HG03575 (cell line): ENCODE results near the gene SLC22A23.

Experiments
- ATAC-seq: cut with Tn5 transposase; IDR thresholded peaks from one replicate; pipeline ENCODE4 v1.9.1; 2021; ENCODE audit not compliant: unreplicated experiment, insufficient number of reproducible peaks, low FRiP score; ENCODE audit errors: extremely low read depth

SLC22A23 gene

DNA sequence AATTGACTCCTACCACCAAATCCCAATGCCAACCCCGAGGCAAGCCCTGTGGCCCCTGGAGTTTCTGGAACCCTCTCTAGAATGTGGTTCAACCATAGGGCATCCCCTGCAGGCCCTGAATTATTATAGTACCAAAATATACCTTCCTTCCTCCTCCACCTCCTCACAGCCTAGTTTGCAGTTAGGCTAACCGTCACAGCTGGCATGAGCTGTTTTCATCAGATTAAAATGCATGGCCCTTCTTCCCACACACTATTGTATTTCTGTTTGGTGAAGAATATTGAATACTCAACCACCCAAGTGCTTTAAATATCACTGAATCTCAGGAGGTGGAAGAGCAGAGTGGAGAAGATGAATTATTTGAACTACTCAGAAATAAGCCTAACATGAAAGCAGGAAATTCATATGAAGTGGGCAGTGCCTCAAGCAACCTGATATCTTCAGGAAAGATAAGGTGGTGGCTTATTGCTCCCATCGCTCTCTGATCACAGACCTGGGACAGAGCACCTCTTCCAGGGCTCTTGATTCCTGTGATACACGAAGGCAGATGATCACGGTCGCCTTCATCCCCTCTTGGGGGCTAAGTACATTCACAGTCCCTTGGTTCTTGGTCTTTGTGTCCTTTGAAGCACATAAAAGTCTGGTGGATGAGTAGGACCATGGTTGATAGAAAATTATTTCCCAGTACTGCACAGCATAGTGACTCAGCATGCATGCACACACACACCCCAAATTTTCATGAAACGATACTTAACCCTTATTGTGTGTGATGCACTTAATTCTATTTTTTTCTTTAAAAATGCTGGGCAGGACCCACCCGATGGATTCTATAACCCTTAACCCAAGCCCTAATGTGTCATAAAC, 107.2 kb downstream of the SLC22A23 start:
- ATAC-seq: no peak

GRCh38 chr6:3348821-3349220, 108.0 kb downstream of the SLC22A23 start:
- no peak for ATAC-seq

DNA sequence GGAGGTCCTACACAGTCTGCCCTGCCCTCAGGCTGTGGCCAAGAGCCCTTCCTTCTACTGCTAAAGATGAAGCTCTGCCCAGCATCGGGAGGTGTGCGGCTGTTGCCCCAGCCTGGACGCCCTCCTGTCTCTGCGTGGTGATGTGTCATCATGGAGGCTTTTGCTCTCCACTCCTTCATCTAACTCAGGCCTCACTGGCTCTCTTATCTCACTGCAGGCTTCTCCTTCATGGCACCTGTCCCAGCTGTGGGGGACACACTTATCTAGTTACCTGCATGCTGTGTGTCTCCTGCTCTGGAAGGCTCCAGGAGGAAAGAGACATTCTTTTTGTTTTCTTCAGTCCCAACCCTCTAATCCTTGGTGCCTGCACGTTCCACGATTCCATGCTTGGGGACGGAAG, 109.0 kb downstream of the SLC22A23 start:
- no peak for ATAC-seq

- ATAC-seq: no peak
These were observed 109.6 kb downstream of the SLC22A23 start for GRCh38 chr6:3347247-3347646.

DNA sequence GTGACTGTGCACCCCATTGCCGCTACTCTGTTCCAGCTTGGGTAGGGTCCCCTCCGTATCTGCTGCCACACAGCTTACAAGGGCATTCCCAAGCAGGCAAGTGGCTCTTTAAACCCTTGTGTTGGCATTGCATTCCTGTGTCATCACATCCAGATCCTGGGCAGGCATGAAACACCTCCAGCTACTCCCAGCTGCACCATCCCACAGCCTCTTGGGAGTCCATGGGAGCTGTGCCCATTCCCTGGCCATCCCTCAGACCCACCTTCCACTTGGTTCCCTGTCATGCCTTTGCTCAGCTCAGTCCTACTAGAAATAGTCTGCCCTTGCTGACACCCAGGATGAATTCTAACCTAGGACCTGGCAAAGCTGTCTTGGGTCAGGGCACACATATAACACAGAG, 110.4 kb downstream of the SLC22A23 start:
- ATAC-seq: no peak

DNA sequence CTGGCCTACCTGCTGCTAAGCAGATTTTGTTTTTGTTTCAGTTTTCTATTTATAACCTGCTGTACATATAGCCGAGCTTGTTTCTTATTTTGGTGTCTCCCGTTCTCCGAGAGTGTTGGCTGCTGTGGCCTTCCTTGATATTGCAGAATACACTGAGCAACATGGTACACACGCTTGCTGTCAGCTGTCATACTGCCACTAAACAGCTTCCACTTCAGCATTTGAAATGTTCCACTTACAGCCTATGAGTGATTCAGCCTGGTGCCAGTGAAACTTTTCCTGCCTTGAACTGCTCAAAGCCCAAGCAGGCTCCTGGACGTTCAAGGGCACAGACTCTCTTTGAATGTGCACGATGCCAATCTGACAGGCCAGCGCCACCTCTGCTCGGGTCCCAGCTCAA, 111.0 kb downstream of the SLC22A23 start:
- ATAC-seq: no peak

DNA sequence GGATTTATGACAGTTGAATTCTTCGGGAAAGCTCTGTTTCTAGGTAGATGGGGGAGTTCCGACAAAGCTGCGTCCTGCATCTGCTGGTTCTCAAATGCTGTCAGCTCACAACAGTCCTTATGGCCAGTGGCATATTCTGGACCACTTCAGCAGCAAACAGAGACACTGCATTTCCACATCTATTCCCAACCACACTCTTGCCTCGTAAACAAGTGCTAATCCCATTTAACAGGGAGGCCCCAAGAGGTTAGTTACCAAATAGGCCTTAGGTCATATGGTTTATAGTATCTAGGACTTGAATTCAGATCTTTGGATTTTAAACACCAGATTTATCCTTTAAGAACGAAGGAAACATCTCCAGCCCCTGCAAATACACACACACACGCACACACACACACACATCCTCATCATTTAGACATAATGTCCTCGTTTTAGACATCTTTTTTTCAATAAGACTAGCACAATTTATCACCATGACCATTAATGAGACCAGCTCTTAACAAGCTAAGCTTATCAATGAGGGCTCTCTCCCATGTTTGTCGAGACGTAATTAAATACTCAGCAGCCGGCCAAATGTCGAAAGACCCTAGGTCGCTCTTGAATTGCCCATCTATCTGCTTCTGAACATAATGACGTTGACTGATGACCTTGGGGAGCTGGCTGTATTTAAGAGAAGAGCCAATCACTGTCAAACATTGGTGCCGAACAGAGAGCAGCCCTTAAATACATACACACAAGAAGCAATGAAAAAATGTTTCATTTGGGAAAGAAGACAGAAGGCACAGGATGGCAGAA, 113.6 kb downstream of the SLC22A23 start:
- no peak for ATAC-seq

GRCh38 chr6:3341467-3341866, 115.4 kb downstream of the SLC22A23 start:
- ATAC-seq: no peak

DNA sequence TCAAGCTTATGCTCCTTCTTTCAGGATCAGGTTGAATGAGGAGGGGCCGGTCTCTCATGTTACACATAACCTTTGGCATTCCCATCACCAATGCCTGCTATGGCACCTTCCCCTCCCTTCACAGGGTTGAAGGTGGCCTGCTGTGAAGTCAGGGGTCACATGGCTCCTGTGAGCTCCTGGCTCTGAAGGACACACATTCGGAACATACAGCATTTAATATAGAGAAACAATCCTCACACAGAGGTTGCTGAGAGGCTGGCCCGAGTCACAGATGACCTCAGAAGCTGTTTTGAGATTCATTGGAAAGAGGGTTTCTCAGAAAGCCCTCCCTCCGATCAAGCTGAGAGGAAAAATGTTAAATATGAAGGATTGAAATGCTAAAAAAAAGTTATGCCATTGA, 116.0 kb downstream of the SLC22A23 start:
- no peak for ATAC-seq

DNA sequence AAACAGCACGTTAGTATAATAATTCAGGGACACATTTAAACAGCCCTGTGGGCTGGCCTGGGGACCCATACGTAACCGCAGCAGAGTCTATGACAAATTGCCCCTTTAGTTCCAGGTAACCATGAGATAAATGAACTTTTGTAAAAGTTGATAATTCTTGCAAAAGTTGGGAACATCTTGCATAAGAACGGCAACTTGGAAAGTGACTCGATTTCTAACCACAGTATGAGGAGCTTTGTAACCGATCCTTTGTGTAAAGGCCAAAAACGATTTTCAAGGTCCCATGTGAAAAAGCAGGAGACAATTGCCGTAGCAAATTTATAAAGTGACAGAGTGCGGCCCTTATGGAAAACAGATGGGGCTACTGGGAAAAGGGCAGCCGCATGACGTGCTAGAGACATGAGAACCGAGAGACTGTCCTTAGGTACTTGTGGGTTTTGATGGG, 116.5 kb downstream of the SLC22A23 start:
- ATAC-seq: no peak

- ATAC-seq: no peak
These were observed 117.0 kb downstream of the SLC22A23 start for GRCh38 chr6:3339811-3340210.

DNA sequence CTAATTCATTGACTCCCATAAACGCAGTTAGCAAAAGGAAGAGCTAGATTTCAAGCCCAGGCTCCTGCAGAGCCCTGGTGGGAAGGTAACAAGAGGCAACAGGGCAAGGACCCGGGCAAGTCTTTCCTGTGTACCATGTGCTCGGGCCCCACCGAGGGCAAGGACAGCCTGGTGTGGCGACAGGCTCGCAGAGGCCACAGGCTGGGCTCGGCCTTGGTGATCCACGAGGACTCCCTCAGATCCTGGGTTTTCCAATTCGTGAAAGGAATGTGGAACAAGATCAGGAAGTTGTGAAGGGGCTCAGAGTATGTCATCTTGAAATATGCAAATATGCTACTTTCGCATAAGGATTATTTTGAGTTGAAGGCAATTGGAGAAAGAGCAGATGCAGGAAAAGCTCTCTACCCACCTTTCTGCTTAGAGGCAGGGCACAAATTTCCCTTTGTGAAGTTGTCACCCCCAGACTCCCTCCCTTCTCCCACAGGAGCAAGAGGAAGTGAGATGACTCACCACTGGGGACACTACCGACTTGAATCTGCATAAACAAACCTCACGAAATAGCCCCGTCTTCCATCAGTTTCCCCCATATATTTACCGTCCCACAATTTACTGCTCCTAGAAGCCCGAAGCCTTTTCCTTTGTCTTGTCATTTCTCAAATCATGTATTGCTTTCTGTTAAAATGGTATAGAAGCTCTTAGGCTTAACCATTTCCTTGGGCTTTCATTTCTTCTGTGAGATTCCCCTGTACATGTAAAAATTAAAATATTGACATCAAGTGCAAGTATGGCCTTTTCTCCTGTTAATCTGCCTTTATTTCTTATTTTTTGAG, 119.1 kb downstream of the SLC22A23 start:
- no peak for ATAC-seq

DNA sequence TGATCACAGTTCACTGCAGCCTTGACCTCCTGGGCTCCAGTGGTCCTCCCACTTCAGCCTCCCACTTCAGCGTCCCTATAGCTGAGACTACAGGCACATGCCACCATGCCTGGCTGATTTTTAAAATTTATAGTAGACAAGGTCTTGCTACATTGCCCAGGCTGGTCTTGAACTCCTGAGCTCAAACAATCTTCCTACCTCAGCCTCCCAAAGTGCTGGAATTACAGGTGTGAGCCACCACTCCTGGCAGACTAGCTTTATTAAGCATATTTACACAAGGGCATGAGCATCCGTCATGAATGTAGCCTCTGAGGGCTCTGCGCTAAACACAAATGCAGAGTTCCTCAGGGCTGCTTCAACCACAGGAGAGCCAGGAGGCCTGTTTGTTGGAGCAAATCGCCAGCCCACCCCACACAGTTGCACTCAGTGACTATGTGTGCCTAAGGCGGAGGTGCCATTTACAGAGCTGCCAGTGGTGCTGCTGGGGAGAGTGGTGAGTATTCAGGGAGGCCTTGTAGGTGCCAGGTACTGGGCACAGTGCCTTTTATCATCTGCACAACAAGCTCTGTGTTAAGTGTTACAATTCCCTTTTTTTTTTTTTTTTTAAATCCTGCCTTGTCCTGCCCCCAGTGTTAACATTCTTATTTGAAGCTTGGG, 119.9 kb downstream of the SLC22A23 start:
- no peak for ATAC-seq

- ATAC-seq: no peak
These were observed 120.6 kb downstream of the SLC22A23 start for GRCh38 chr6:3336066-3336786.

- no peak for ATAC-seq
These were observed 121.7 kb downstream of the SLC22A23 start for GRCh38 chr6:3335169-3335568.

GRCh38 chr6:3334555-3334954, 122.3 kb downstream of the SLC22A23 start:
- ATAC-seq: no peak

GRCh38 chr6:3333263-3333662, 123.6 kb downstream of the SLC22A23 start:
- no peak for ATAC-seq

DNA sequence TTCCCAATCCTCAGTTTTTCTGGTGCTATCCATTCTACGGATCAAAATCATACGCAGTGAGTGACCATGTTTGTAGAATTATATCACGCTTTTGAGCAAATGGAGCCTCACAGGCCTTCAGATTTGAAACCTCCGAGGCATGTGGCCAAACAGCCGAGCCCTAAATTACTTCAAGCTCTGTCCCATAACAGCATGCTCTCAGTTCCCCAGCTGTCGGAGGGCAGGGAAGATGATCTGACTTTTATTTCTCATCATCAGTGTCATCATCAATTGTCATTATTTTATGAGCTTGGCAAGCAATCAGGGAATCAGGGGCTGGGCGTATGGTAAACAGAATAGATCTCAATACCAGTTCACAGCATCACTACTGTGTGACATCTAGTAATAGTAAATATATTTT, 124.9 kb downstream of the SLC22A23 start:
- ATAC-seq: no peak
